ENCODE data around the gene AFF1.

DNA sequence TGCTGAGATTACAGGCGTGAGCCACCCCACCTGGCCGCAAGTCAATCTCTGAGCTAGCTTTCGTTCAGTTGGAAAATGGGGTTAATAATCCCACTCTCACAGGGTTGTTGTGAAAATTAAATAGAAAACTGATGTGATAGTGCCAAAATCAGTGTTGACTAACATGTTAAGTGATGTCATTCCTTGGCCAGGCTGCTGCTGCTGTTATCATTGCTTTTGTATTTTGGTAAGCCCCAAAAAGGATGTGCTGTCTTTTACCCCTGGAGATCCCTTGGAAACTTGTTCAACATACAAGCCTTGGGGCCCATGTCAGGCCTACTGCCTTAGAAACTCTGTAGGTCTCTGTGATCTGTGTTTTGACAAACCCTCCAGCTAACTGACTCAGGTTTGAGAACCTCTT is 106.3 kb downstream of the AFF1 start:
- TF ChIP-seq, protein P1, sequence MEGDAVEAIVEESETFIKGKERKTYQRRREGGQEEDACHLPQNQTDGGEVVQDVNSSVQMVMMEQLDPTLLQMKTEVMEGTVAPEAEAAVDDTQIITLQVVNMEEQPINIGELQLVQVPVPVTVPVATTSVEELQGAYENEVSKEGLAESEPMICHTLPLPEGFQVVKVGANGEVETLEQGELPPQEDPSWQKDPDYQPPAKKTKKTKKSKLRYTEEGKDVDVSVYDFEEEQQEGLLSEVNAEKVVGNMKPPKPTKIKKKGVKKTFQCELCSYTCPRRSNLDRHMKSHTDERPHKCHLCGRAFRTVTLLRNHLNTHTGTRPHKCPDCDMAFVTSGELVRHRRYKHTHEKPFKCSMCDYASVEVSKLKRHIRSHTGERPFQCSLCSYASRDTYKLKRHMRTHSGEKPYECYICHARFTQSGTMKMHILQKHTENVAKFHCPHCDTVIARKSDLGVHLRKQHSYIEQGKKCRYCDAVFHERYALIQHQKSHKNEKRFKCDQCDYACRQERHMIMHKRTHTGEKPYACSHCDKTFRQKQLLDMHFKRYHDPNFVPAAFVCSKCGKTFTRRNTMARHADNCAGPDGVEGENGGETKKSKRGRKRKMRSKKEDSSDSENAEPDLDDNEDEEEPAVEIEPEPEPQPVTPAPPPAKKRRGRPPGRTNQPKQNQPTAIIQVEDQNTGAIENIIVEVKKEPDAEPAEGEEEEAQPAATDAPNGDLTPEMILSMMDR (IDR thresholded peaks at IDR 0.05; ENCODE audit: low read depth, low read length, missing input control), result no peak
- no peak for TF ChIP-seq GABPA (IDR thresholded peaks at IDR 0.05 in 1 of 2, conservative IDR thresholded peaks at IDR 0.05 in 1 of 2)

Measured in liver (tissue), 3 donors.